ENCODE data around the gene EPB41L3.

Gene EPB41L3

DNA sequence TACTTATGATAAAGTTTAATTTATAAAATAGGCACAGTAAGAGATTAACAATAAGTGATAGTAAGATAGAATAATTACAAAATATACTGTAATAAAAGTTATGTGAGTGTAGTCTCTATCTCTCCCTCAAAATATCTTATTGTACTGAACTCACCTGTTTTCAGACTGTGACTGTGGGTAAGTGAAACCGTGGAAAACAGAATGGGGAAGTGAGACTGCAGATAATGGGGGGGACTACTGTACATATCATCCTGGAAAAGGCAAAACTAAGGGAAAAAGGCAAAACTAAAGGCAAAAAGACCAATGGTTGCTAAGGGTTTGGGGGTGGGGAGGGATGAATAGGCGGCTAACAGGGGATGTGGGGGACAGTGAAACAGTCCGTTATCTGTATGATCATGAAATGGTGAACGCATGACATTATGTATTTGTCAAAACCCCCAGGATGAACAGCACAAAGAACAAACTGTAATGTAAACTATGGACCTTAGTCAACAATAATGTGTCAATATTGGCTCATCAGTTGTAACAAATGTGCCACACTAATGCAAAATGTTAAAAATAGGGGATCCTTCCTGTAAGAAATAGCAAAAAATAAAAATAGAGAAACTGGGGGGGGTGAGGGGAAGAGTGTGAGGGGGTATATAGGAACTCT, 93.8 kb downstream of the EPB41L3 start:
- no peak for DNase-seq

DNA sequence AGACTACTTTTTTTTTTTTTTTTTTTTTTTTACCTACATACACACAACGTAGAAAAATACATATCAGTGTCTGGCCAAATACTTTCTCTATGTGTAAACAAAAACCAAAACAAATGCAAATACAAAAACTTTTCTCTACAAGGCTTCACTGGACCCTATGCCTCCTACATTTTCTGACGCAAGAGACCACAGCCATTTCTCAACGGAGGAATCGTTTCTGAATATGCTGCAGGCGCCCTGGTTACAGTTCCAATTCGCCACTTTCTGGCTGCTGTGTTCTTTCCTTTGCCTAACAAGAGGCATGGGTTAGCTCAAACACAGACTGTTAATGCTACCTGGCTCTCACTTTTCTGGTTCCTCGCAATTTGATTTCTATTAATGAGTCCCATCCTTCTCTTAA, 96.4 kb downstream of the EPB41L3 start:
- DNase-seq, result no peak

DNA sequence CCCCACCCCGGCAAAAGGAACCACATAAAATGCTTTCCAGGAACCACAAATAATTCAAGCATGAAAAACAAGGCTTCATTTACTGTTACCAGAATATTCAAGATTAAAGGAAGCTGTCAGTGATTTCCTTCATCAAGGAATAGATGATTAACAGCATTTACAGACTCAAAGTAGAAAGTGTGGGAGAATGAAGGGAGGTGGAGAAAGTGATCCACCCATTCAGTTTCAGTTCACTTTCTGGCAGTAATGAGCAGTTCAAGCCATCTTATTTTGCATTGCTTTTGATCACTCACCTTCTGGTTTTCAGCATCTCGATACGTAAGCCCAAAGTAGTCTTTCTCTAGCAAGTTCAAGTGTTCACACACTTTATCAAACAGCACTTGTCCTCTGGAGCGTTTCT, 99.0 kb downstream of the EPB41L3 start:
- no peak for DNase-seq

DNA sequence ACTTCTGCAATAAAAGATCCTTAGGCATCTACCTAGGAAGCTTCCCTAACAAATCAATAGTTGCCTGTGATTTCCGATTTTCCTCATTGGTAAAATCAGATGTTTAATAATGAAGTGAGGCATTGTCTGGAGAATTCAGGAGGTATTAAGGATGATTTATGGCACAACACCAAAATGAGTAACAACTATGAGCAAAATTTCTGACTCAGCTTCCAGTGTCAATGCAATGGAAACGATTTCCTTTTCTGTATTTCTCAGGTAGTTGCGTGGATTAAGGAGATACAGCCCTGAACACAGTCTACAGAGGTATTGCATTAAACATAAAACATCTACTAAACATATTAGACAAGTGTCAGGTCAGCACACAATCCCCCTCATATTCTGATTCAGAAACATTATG, 99.5 kb downstream of the EPB41L3 start:
- no peak for DNase-seq

DNA sequence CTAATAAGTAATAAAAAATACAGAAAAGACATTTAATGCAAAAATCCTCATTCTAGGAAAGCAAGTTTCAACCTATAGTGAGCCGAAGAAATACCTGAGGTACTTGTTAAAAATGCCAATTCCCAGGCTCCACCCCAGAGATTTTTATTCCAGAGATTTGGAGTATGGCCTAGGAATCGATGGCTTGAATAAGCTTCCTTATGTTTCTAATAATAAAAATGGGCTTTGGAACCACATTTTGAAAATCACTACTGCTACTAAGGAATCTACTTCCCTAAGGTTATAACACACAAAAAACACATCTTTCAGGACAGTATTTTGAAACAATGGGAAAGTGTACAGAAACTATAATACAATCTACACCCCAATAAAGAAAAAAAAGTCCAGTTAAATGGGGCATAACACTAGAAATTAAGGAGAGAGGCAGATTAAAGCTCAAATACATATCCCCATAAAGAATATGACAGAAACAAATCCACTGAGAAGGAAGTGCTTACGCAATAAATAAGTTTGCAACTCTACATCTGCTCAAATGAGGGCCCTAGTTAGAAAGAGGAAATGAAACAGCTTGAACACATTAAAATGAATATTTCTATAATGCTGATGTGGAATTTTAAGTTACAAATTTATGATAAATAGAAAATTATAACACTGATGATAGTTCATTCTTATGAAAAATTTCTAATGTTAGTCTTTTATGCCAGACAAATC, 103.7 kb downstream of the EPB41L3 start:
- DNase-seq, result no peak

DNA sequence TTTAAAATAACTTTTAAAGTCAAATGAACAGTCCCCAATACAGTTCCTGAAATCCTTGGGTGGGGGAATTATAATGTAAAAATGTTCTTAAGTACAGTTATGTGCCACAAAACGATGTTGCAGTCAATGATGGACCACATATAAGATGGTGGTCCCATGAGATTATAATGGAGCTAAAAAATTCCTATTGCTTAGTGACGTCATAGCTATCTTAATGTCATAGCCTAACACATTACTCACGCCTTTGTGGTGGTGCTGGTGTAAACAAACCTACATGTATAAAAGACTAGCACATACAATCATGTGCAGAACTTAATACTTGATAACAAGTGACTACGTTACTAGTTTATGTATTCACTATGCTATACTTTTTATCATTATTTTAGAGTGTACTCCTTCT, 109.4 kb downstream of the EPB41L3 start:
- DNase-seq, result no peak

DNA sequence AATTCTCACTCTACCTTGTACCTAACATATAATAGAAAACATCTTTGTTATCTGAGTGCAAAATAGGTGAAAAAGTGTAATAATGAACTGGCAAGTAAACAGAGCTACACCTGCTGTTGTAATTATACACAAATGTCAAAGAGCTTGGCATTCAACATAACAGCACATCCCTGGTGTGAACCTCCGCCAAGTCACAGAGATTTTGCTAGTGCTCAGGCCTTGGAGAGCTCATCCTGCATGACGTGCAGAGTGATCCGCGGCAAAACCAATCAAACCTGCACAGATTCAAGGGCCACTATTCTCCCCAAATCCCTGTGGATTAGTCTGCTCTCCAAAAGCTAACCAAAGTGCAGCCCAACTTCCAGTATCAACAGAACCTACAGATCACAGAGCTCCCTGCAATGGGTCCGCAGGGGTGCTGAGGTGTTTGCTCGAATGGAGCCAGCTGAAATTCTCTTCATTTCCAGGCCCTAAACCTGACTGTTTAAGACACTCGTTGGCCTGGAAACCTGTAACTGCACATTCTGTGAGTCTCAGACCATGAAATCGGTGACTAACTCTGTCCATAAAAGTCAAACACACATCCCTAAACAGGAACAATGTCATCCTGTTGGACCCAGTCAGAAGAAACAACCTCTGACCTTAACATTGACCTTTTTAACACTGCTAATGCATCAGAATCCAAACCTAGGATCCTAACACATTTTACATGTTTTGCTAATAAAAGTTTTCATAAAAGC, 111.8 kb downstream of the EPB41L3 start:
- no peak for DNase-seq

DNA sequence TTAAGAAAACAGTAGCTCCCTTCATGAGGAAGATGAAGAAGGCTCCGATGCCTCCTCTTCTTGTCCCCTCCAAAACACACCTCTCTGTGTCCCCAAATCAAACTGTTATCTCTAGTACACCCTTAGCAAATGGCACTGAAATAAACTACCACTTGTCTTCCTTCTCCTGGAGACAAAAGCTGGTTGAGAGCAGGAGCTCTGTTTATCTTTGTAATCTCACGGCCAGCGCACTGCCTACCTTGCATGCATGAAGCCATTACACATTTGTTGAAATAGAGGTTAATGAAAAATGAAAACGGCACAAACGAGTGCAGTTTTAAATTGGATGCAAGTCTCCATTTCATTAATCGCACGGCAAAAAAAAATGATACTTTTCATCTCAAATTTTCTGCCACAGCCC, 113.7 kb downstream of the EPB41L3 start:
- no peak for DNase-seq

DNA sequence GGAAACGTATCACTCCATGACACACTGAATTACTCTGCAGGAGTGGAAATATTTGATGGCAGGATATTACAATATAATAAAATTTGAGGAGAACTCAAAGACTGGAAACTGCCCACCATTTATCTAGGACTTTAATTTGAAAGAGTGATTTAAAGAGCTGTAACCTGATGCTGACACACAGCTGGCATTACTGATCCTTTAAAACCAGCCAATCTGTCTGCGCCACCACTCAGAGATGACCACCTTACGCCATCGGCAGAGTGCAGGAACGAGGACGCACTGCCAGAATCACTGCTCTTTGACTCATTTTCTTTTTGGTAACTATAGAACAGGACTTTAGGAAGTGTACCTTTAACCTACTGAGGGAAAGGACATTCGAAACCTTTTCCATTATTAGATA, 114.1 kb downstream of the EPB41L3 start:
- DNase-seq, result no peak

DNA sequence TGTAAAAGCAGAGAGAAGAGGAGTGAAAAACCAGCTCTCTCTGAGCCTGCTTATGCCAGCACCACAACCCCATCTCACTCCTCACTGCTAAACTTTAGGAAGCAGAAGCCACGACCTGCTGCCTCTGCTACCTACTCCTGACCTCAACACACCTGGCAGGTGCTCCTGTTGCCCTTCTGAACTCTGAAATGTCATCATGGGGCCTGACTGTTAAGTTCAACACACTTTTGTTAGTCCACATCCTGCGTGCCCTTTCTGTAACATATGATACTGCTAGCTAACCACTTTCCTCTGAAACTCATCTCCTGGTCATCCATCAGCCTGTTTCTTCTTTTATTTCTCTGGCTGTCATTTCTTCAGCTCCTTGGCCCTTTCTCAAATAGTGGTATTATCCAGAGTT, 118.1 kb downstream of the EPB41L3 start:
- no peak for DNase-seq

DNA sequence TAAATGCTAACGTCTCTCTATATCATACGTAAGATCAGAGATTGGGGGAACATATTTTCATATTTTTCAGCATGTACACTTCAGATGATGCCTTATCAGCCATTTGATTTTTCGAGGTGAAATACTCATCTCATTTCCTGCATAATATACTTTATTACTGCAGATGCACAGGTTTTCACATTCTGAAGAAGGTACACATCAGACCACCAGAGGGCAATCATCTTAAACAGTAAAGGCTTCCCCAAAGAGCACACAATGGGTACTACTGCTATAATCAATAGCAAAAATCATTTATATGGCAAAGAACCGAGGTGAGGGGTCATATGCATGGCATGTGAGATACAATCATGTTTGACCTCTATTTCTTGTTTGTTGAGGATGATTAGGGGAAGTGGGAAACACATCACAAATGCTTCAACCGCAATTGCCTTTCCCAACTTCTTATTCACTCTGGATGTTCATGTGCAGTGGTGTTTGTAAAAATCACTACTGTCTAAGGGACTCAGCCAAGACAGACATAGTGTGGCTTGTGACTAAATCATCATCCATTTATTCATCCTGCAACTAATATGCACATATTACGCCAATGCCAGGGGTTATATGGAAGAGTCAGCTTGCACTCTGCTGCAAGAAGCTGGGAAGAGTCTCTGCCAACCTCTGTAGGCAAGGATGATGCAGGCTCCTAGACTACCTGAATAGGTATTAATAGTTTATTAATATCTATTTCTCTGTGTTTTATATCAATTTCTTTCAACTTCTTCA, 118.7 kb downstream of the EPB41L3 start:
- DNase-seq, result no peak

DNA sequence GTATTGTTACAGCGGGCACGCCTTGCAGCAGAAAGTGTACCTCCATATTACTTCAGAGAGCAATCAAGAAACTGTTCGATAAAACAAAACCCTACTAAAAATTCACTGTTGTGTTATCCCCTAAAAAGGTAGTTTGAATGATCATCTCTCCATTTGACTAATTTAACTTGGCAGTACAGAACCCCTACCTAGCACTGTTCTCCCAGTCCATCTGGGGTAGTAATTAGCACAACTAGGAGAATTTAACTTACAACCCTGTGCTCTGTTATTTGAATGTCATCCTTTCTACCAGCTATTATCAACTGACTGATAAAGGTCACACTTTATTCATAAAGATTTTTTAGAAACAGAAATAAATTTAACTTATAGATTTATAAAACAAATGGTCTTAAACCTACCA, 121.2 kb downstream of the EPB41L3 start:
- DNase-seq, result no peak

DNA sequence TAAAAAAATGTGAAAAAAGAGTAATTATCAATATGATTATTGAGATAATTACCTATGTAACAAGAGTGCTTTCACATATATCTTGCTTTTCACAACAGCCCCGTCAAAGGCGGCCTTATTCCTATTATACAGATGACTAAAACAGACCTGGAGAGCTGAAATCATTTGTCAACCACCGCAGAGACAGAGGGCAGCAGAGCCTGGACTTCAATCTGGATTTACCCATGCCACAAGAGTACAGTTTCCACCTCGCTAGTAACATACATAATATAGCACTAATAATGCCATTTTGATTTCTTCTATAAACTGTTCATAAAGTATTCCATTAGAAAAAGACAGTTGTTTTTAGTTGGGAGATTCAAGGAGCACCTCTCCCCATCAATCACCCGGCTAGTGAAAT, 121.8 kb downstream of the EPB41L3 start:
- DNase-seq, result no peak

DNA sequence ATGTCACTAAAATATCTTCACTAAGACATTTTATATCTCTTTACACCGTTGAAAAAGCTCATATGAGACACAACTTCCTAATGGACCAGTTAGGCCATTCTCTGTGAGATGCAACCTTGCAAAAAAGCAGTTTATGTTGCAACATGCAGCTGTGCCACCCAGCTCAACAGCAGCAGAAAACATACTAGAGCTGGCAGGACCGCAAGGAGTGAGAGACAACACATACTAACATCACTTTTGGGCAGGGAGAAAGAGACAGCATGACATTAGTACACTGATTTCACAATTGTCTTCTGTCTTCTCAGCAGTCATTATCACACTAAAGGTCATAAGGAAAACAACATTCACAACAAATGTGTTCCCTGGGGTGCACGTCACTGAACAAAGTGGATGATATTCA, 122.9 kb downstream of the EPB41L3 start:
- DNase-seq, result no peak

DNA sequence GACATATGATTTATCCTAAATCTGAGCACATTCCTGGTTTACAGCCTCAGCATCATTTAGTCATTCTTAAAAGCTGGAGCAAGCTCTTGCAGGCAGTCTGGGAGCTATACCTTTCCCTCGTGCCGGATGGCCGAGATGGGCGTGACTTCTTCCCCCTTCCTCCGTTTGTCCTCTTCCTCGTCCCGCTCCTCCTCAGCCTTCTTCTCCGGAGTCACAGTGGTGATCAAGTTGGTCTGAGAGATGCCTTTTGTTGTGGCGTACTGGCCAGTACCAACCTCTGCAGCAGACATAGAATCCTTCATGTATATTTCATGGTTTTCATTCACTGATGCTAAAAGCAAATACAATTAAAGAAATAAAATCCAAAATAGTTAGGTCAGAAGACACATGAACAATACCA, 124.2 kb downstream of the EPB41L3 start:
- DNase-seq, result no peak

DNA sequence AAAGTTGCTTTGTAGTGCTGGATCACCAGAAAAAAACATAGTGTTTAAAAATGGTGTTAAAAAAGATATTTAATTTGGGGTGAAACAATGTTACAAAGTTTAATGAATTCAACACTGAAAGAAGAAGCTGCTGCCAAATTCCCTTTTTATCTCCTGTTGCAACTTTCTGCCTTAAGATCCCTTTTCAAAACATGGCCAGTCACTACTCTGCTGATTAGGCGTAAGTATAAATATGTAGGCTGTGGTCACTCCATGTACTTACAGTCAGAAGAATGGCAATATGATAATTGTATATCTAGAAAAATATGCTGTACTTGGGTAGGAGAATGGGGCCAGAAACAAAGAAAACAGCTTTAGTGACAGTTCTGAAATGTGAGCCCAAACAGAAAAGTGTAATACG, 124.8 kb downstream of the EPB41L3 start:
- no peak for DNase-seq

DNA sequence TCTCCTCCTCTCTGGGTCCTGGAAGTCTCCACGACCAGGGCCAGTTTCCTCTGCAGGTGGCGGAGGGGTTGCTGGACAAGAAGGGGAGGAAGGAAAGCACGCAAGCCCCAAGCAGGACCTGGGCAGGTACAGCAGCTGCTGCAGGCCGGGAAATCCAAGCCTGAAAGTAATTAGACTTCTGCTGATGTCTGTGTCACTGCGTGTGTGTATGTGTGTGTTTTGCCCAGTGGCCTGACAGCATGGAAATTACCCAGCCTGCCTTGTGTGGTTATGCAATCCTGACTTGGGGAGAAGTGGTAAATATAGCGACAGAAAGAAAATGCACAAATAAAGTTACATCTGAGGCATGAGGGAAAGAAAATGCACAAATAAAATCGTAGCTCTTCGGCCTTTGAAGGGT, 126.5 kb downstream of the EPB41L3 start:
- DNase-seq, result no peak

DNA sequence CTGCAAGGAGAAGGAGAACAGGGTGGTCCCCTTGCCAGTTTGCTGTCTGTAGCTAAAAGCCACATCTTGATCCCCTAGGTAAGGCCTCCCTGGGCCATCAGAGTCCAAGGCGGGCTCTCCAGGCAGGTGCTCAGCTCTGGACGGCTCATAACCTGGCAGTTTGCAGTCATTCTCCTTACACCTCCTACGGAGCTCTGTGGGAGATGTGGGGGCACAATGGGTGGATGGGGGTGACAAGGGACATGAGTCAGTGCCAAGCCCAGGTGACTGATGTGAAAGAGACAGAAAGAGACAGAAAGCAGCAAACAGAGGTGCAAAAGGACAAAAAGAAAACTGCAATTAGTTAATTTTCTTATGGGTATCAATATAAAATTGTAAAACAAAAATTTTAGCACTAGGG, 127.7 kb downstream of the EPB41L3 start:
- no peak for DNase-seq

DNA sequence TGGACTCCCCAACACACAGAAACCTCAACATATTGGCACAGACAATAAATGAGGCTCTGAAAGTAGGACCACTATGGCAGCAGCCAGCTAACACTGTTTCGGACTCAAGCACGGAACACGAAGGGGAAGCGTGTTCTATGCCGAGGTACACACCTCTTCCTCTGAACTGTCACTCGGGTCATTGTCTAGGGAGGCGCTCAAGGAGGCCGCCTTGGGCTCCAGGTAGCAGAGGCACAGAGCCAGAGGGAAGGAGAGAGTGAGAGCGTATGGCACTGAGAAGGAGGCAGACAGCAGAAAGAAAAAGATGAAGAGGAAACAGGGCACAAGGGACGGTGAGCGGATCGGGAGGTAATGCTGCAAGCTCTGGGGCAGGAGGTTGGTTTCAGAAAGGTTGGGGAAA, 128.1 kb downstream of the EPB41L3 start:
- no peak for DNase-seq

DNA sequence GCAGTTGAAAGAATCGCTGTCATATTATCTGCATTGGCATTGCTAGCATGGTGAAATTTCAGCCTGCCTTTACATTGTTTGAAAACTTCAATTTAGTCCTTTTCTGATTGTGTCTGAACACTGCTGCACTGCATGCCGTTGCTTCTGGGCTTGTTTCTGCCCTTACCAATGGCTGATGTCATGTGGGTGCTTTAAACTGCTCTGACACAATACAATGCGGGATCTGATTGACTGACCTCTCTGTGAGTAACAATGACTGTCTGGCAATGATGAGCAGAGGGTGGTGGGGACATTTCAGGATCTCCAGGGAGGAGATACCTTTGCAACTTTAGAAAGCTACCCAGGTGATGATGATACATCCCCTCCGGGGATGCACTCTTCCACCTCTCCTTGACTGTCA, 128.8 kb downstream of the EPB41L3 start:
- DNase-seq, result no peak

DNA sequence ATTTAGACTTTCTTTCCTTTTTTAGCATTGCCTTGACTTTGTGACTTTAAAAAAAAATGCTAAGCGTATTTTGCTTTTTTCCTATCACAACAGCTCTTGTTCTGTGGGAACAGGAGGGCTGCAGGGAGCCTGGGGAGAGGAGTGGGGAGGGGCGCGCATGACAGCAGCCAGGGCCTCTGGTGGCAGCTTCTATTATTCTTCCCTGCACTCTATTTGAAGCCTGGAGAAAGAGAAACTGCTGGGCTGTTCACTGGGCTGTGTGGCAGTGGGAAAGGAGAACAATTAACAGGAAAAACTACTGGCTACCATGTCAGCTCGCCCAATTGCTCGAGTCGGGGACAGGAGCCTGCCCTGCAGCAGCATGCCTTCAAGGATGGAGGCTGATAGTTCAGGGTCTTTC, 129.3 kb downstream of the EPB41L3 start:
- DNase-seq, result no peak

DNA sequence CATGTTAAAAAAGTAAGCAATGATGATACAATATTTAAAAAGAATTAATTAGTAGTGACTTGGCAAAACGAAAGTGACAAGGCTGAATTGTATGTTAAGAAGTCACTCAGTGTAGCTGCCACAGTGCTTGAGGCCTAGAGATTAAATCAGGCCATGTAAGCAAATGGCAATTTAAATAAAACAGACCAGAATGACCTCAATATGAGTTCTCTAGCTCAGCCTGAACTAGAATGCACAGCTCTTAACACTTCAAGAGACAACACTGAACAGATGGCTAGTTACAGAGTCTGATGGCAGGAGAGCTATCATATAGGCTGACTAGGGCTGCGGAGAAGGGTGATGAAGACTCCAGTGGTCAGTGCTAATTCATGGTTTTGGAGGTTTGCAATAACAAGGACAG, 130.3 kb downstream of the EPB41L3 start:
- no peak for DNase-seq

DNA sequence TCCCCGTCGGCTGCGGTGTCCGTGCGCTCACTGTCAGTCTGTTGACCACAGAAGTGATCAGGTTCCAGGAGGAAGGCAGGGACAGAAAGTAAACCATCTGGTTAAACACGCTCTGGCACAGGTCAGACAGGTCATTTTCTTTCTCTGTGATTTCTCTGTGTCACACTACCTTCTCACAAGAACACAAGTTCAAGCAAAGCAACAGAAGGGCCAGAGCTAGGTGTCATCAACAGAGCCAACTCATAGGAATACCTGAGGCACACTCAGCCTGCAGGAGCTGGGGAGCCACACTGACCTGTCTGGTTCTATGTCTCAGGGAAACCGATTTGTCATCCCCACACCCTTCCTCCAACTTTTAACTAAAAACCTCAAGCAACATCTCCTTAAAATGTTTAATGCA, 133.2 kb downstream of the EPB41L3 start:
- no peak for DNase-seq

DNA sequence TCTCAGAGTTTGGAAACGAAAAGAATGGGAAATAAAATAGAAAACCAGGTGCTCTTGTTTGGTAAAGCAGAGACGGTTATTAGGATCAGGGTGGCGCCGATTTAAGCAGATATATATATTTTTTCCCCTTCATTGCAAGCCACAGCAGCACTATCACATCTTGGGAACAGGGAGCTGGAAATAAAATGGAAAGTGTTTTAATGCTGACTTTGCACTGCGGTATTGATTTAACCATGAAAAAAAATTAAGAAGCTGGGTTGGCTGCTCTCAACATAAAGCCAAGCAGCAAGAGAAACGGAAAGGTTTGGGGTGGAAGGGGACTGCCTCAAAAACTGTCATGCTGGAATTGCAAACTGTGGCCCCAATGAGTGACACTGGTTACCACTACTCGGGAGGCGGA, 145.5 kb downstream of the EPB41L3 start:
- DNase-seq, result no peak
